ENCODE measurements around the gene RINT1. TPM values are rescaled to one million over a fixed set of nuclear protein-coding genes. Genes with fewer than 3 reads are reported as not detected.
"Not testable (repeated sequence)": the region's sequence is repeated elsewhere in the genome, so short reads cannot be mapped to it uniquely, and the experiment has no call there.

RINT1 gene
- 4.8 and 5.7 TPM in 2 replicates for total RNA-seq (2014; rRNA removed; shearing (Covaris generic); ENCODE audit: low replicate concordance)

GRCh38 chr7:105531792-105532671 is at the start of gene RINT1:
RINT1 (plus strand) TSS chr7:105532201; CDS start chr7:105532316, 115 bp downstream.
- in situ Hi-C loops (cut with HindIII; ENCODE audit: low pct_unique_long_range_greater_than_20kb, low sequenced_read_pairs) = no loop called here
- peak; percentile 90 for DNase-seq (ENCODE audit: low read depth)

GRCh38 chr7:105487579-105488571 is 44.1 kb upstream of the RINT1 start:
- peak; percentile 40 for DNase-seq (ENCODE audit: low read depth)
- in situ Hi-C loops (cut with HindIII; ENCODE audit: low pct_unique_long_range_greater_than_20kb, low sequenced_read_pairs) = no loop called here

GRCh38 chr7:105489409-105489808 is 42.6 kb upstream of the RINT1 start:
- in situ Hi-C loops (cut with HindIII; ENCODE audit: low pct_unique_long_range_greater_than_20kb, low sequenced_read_pairs) = no loop called here
- DNase-seq (ENCODE audit: low read depth) = no peak

GRCh38 chr7:105493196-105493922 is 38.6 kb upstream of the RINT1 start:
- DNase-seq (ENCODE audit: low read depth) = no peak
- in situ Hi-C loops (cut with HindIII; ENCODE audit: low pct_unique_long_range_greater_than_20kb, low sequenced_read_pairs) = no loop called here

GRCh38 chr7:105493923-105494315 is 38.1 kb upstream of the RINT1 start:
- in situ Hi-C loops (cut with HindIII; ENCODE audit: low pct_unique_long_range_greater_than_20kb, low sequenced_read_pairs) = no loop called here
- peak; percentile 5 for DNase-seq (ENCODE audit: low read depth)

GRCh38 chr7:105496521-105496920 is 35.5 kb upstream of the RINT1 start:
- in situ Hi-C loops (cut with HindIII; ENCODE audit: low pct_unique_long_range_greater_than_20kb, low sequenced_read_pairs) = no loop called here
- DNase-seq (ENCODE audit: low read depth) = no peak

- no peak for DNase-seq (ENCODE audit: low read depth)
Observed at GRCh38 chr7:105497016-105497415, 35.0 kb upstream of the RINT1 start.

GRCh38 chr7:105502173-105502572 is 29.8 kb upstream of the RINT1 start:
- in situ Hi-C loops (cut with HindIII; ENCODE audit: low pct_unique_long_range_greater_than_20kb, low sequenced_read_pairs) = no loop called here
- DNase-seq (ENCODE audit: low read depth) = no peak

More at GRCh38 chr7:105497016-105497415, 35.0 kb upstream of the RINT1 start:
- in situ Hi-C loops (cut with HindIII; ENCODE audit: low pct_unique_long_range_greater_than_20kb, low sequenced_read_pairs) = no loop called here

GRCh38 chr7:105512415-105512814 is 19.6 kb upstream of the RINT1 start:
- no peak for DNase-seq (ENCODE audit: low read depth)
- in situ Hi-C loops (cut with HindIII; ENCODE audit: low pct_unique_long_range_greater_than_20kb, low sequenced_read_pairs) = no loop called here

GRCh38 chr7:105512926-105513526 is 19.0 kb upstream of the RINT1 start:
- DNase-seq (ENCODE audit: low read depth) = no peak
- in situ Hi-C loops (cut with HindIII; ENCODE audit: low pct_unique_long_range_greater_than_20kb, low sequenced_read_pairs) = no loop called here

- DNase-seq (ENCODE audit: low read depth); in situ Hi-C loops (cut with HindIII; ENCODE audit: low pct_unique_long_range_greater_than_20kb, low sequenced_read_pairs): not testable (repeated sequence)
Observed at GRCh38 chr7:105515610-105516009, 16.4 kb upstream of the RINT1 start.

GRCh38 chr7:105519353-105519752 is 12.6 kb upstream of the RINT1 start:
- no peak for DNase-seq (ENCODE audit: low read depth)
- in situ Hi-C loops (cut with HindIII; ENCODE audit: low pct_unique_long_range_greater_than_20kb, low sequenced_read_pairs) = no loop called here

GRCh38 chr7:105520620-105521019 is 11.4 kb upstream of the RINT1 start:
- DNase-seq (ENCODE audit: low read depth); in situ Hi-C loops (cut with HindIII; ENCODE audit: low pct_unique_long_range_greater_than_20kb, low sequenced_read_pairs): not testable (repeated sequence)

- DNase-seq (ENCODE audit: low read depth) = peak; percentile 65
- in situ Hi-C loops (cut with HindIII; ENCODE audit: low pct_unique_long_range_greater_than_20kb, low sequenced_read_pairs) = no loop called here
Observed at GRCh38 chr7:105521027-105521716, 10.8 kb upstream of the RINT1 start.

GRCh38 chr7:105521717-105522463 is 10.1 kb upstream of the RINT1 start, which contains the start of gene PUS7:
PUS7 (minus strand) TSS chr7:105522271; CDS start chr7:105508512, 13,759 bp downstream.
- DNase-seq (ENCODE audit: low read depth) = peak; percentile 86
- in situ Hi-C loops (cut with HindIII; ENCODE audit: low pct_unique_long_range_greater_than_20kb, low sequenced_read_pairs) = no loop called here

- DNase-seq (ENCODE audit: low read depth); in situ Hi-C loops (cut with HindIII; ENCODE audit: low pct_unique_long_range_greater_than_20kb, low sequenced_read_pairs): not testable (repeated sequence)
Observed at GRCh38 chr7:105524423-105524822, 7.6 kb upstream of the RINT1 start.
